HG02678 (cell line): Measurements from ENCODE around the gene ARHGAP25.
A peak's percentile ranks its signal among the peaks of the same experiment; 100 is the strongest.

ENCODE experiments used
- ATAC-seq: cut with Tn5 transposase; IDR thresholded peaks from one replicate; pipeline ENCODE4 v1.9.1; 2021; ENCODE audit warnings: mild to moderate bottlenecking, moderate library complexity; ENCODE audit not compliant: unreplicated experiment

The ARHGAP25 gene

GRCh38 chr2:68766376-68766845 lies 31.8 kb downstream of the ARHGAP25 start:
- peak; percentile 38 for ATAC-seq

- ATAC-seq, result no peak
Measured at GRCh38 chr2:68767031-68767961, 32.7 kb downstream of the ARHGAP25 start.

- ATAC-seq, result no peak
Measured at GRCh38 chr2:68767996-68768395, 33.4 kb downstream of the ARHGAP25 start.

GRCh38 chr2:68768461-68768860 lies 33.9 kb downstream of the ARHGAP25 start:
- no peak for ATAC-seq

GRCh38 chr2:68768951-68769350 lies 34.3 kb downstream of the ARHGAP25 start:
- no peak for ATAC-seq

- ATAC-seq, result no peak
Measured at GRCh38 chr2:68769586-68770270, 35.1 kb downstream of the ARHGAP25 start.

- no peak for ATAC-seq
Measured at GRCh38 chr2:68770271-68771111, 35.9 kb downstream of the ARHGAP25 start.

- ATAC-seq, result no peak
Measured at GRCh38 chr2:68771211-68771751, 36.7 kb downstream of the ARHGAP25 start.

- no peak for ATAC-seq
Measured at GRCh38 chr2:68772109-68772508, 37.5 kb downstream of the ARHGAP25 start.

GRCh38 chr2:68774569-68775271 lies 40.1 kb downstream of the ARHGAP25 start:
- ATAC-seq, result peak; percentile 94

GRCh38 chr2:68775272-68775842 lies 40.7 kb downstream of the ARHGAP25 start:
- no peak for ATAC-seq

GRCh38 chr2:68776124-68776523 lies 41.5 kb downstream of the ARHGAP25 start:
- no peak for ATAC-seq

- ATAC-seq, result no peak
Measured at GRCh38 chr2:68779595-68779994, 45.0 kb downstream of the ARHGAP25 start.

GRCh38 chr2:68784188-68784587 lies 49.6 kb downstream of the ARHGAP25 start:
- no peak for ATAC-seq

GRCh38 chr2:68784915-68785314 lies 50.3 kb downstream of the ARHGAP25 start:
- no peak for ATAC-seq

- no peak for ATAC-seq
Measured at GRCh38 chr2:68787356-68787755, 52.7 kb downstream of the ARHGAP25 start.

GRCh38 chr2:68789603-68790002 lies 55.0 kb downstream of the ARHGAP25 start:
- peak; percentile 100 for ATAC-seq

- ATAC-seq, result no peak
Measured at GRCh38 chr2:68790600-68790999, 56.0 kb downstream of the ARHGAP25 start.

GRCh38 chr2:68791914-68792313 lies 57.3 kb downstream of the ARHGAP25 start:
- ATAC-seq, result no peak

GRCh38 chr2:68792751-68793150 lies 58.1 kb downstream of the ARHGAP25 start:
- ATAC-seq, result no peak
